Ovary (tissue), 9 donors: ENCODE results near the gene PRELID3B. TPM values are rescaled to one million over a fixed set of nuclear protein-coding genes. Genes with fewer than 3 reads are reported as not detected.
A peak's percentile ranks its signal among the peaks of the same experiment; 100 is the strongest.

ENCODE experiments used
- DNase-seq, 5 donors: peaks; one replicate each; pipeline ENCODE4 v3.0.0-alpha.2; 2019 to 2020
- H3K27ac ChIP-seq, 2 donors: fragments of 200-600 bp; one replicate each; pipeline versions ENCODE4 v1.5.1 to v1.8.0; 2019 to 2022
- H3K27me3 ChIP-seq: fragments of 200-600 bp; one replicate; pipeline ENCODE4 v1.8.0; 2022
- H3K36me3 ChIP-seq: fragments of 200-600 bp; sonication (generic); one replicate; pipeline ENCODE4 v1.5.1; 2019
- H3K4me1 ChIP-seq: one replicate; pipeline ENCODE4 v1.8.1; 2013; ENCODE audit warnings: mild to moderate bottlenecking, moderate library complexity; ENCODE audit not compliant: insufficient read depth
- H3K4me3 ChIP-seq: fragments of 200-600 bp; sonication (generic); one replicate; pipeline ENCODE4 v1.5.1; 2017
- H3K9me3 ChIP-seq, 2 donors: fragments of 200-600 bp in 1 of 2; sonication (generic) in 1 of 2; one replicate each; pipeline versions ENCODE4 v1.5.1 to v1.8.1; 2013 to 2019; ENCODE audit warnings: mild to moderate bottlenecking in 1 of 2, moderate library complexity in 1 of 2
- EP300 ChIP-seq: sonication (generic); formaldehyde crosslinking; IDR thresholded peaks from one replicate; pipeline ENCODE4 v1.6.1; 2017; ENCODE audit warnings: antibody characterized with exemption
- POLR2A ChIP-seq: fragments of 450-650 bp; IDR thresholded peaks from one replicate; pipeline ENCODE4 v1.6.1; 2017; ENCODE audit warnings: antibody characterized with exemption, mild to moderate bottlenecking, moderate library complexity
- WGBS, 3 donors: extraction: QIAGEN DNeasy Blood & Tissue Kit in 1 of 3; methylation state at CpG; one replicate each; pipeline versions ENCODE4 v1.1.5 to v1.1.7; 2013 to 2017; 5-methylcytosine and 5-hydroxymethylcytosine counted together
- intact Hi-C, 4 donors: fragments of 100-400 bp; cut with DNase I; formaldehyde crosslinking; loops; one replicate each; pipeline versions ENCODE4 v1.11.0 to v1.15.1; 2022 to 2023
- polyA plus RNA-seq, 2 donors: library from polyadenylated mRNA; stranded (reverse); fragments of 200-250 nt in 1 of 2; fragments of 350-450 nt in 1 of 2; fragmentation: Illumina TruSeq in 1 of 2; extraction: RNeasy Lipid Tissue Mini Kit (QIAGEN cat#74804) in 1 of 2; gene quantifications; one replicate each; pipeline ENCODE4 v1.2.3, GENCODE V29; 2013 to 2014
- total RNA-seq, 7 donors: library from RNA; depleted of rRNA in 2 of 7; stranded (reverse); fragments of >200 nt in 2 of 7; fragmentation: NEBNext Ultra II Directional in 3 of 7; extraction: Animal tissue kit (Norgen Biotek cat#: 25700) in 3 of 7; gene quantifications; one replicate each; pipeline versions ENCODE4 v1.1.0 to v1.2.4, GENCODE V29; 2016 to 2023
- TF ChIP-seq, protein P1 (sequence below), 3 donors: fragments of 450-650 bp in 2 of 3; fragments of 200-600 bp in 1 of 3; IDR thresholded peaks; one replicate each; pipeline versions ENCODE4 v1.5.1 to v1.8.0; 2016 to 2022; ENCODE audit warnings: antibody characterized with exemption in 3 of 3, mild to moderate bottlenecking in 1 of 3
- donor health status: DM: no; HTN: no; CAD: no; lungs with moderate emphysema.
- donor health status: DM: no; HTN: no; CAD: no.
- donor health status: Bipolar disorder and iron deficiency.
- donor health status: DM: yes; HTN: yes; CAD: no.
- donor health status: DM: no; HTN: no; CAD: no.
- donor health status: DM: yes; HTN: yes; CAD: no.

Gene PRELID3B
- total and polyA plus RNA-seq, 9 donors, result 16.8 to 40.8 (median 29.2) TPM

DNA sequence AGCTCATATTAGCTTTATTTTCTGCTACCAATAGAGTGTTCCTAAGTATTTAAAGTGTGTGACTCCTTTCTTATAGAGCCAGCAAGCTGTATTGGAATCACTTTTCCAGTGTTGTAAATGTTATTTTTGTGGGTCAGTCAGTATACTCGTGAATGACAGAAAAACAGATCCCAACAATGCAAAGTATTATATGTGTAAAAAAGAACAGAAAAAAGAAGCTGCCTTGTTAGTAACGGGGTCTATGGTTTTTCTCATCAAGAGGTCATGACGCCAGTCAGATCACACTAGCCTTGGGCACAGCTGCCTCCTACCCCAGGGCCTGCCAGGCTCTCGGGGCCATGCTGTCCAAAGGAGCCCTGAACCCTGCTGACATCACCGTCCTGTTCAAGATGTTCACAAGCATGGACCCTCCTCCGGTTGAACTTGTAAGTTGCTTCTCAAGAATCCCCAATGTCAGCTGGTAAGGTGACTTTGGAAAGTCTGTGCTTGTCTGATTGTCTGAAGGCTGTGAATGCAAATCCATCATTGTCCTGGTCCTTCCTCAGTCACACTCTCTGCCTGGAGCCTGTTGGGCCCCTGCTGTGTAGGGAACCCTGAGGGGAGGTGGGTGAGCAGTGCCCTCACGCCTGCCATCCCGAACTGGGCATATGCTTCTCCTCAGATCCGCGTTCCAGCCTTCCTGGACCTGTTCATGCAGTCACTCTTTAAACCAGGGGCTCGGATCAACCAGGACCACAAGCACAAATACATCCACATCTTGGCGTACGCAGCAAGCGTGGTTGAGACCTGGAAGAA is 51.7 kb downstream of the PRELID3B start:
- H3K36me3 ChIP-seq, result no peaks in the 10 kb centered on the region
- 77 to 83% (median 82%) methylated on average over 14 of the region's 14 CpGs for WGBS, 3 donors
- TF ChIP-seq EP300 (no peak), POLR2A (no peak)
- TF ChIP-seq, protein P1, sequence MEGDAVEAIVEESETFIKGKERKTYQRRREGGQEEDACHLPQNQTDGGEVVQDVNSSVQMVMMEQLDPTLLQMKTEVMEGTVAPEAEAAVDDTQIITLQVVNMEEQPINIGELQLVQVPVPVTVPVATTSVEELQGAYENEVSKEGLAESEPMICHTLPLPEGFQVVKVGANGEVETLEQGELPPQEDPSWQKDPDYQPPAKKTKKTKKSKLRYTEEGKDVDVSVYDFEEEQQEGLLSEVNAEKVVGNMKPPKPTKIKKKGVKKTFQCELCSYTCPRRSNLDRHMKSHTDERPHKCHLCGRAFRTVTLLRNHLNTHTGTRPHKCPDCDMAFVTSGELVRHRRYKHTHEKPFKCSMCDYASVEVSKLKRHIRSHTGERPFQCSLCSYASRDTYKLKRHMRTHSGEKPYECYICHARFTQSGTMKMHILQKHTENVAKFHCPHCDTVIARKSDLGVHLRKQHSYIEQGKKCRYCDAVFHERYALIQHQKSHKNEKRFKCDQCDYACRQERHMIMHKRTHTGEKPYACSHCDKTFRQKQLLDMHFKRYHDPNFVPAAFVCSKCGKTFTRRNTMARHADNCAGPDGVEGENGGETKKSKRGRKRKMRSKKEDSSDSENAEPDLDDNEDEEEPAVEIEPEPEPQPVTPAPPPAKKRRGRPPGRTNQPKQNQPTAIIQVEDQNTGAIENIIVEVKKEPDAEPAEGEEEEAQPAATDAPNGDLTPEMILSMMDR (IDR thresholded peaks at IDR 0.05), result no peak

DNA sequence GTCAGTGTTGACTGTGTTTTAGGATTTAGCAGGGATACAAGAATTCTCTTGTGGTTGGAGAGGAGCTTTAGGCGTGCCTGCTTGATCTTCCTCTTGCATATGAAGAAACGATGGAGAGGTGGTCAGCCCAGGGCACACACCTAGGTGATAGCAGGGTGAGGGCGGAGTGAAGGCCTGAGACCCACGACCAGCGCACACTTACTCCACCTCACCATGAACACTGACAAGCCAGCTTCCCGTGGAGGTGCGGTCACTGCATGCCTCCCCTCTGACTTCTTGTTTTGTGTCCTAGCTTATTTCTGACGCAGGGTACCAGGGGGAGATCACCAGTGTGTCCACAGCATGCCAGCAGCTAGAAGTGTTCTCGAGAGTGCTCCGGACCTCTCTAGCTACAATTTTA is 53.4 kb downstream of the PRELID3B start:
- H3K36me3 ChIP-seq, result no peaks in the 10 kb centered on the region
- 88 to 93% (median 91%) methylated on average over 10 of the region's 10 CpGs for WGBS, 3 donors
- DNase-seq, result no peak

More for the DNA sequence above, 51.7 kb downstream of the PRELID3B start:
- H3K27me3 ChIP-seq, result no peaks in the 10 kb centered on the region
- H3K9me3 ChIP-seq, result no peaks in the 10 kb centered on the region
- no peak for DNase-seq
- no peak overlapping the region for H3K4me3 ChIP-seq
- H3K4me1 ChIP-seq, result no peaks in the 10 kb centered on the region
- intact Hi-C loops, result no loop called here
- no peak overlapping the region for H3K27ac ChIP-seq

DNA sequence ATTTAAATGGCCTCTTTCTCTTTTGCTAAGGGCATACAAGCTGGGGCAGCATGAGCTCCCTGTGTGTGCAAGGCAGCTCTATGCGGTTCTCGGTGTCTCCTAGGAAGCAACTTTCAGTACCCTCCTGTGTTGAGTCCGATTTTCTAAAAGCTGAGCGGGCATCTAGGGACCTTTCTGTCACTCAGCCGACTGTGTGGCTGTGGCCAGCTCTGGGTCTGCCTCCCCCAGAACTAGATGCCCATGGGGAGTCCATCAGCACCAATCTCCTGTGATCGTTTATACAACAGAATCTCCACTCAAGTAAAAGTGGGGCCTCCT is 54.1 kb downstream of the PRELID3B start:
- Histone ChIP-seq H3K36me3 (no peaks in the 10 kb centered on the region), H3K27ac (no peak overlapping the region), H3K4me3 (no peak overlapping the region), H3K27me3 (no peaks in the 10 kb centered on the region), H3K4me1 (no peaks in the 10 kb centered on the region), H3K9me3 (no peaks in the 10 kb centered on the region)
- DNase-seq, result peak in 1 of 5 donors; percentile 1
- TF ChIP-seq, protein P1 (IDR thresholded peaks at IDR 0.05), result no peak
- TF ChIP-seq EP300 (no peak), POLR2A (no peak)
- intact Hi-C loops, result no loop called here
- WGBS, 3 donors, result 83 to 85% (median 84%) methylated on average over 6 of the region's 6 CpGs

More for the DNA sequence above, 53.4 kb downstream of the PRELID3B start:
- no peak for TF ChIP-seq POLR2A
- TF ChIP-seq, protein P1 (IDR thresholded peaks at IDR 0.05), result no peak
- TF ChIP-seq EP300, result no peak
- intact Hi-C loops, result no loop called here
- H3K9me3 ChIP-seq, result no peaks in the 10 kb centered on the region
- no peaks in the 10 kb centered on the region for H3K4me1 ChIP-seq
- no peaks in the 10 kb centered on the region for H3K27me3 ChIP-seq
- H3K27ac ChIP-seq, result no peak overlapping the region
- no peak overlapping the region for H3K4me3 ChIP-seq

DNA sequence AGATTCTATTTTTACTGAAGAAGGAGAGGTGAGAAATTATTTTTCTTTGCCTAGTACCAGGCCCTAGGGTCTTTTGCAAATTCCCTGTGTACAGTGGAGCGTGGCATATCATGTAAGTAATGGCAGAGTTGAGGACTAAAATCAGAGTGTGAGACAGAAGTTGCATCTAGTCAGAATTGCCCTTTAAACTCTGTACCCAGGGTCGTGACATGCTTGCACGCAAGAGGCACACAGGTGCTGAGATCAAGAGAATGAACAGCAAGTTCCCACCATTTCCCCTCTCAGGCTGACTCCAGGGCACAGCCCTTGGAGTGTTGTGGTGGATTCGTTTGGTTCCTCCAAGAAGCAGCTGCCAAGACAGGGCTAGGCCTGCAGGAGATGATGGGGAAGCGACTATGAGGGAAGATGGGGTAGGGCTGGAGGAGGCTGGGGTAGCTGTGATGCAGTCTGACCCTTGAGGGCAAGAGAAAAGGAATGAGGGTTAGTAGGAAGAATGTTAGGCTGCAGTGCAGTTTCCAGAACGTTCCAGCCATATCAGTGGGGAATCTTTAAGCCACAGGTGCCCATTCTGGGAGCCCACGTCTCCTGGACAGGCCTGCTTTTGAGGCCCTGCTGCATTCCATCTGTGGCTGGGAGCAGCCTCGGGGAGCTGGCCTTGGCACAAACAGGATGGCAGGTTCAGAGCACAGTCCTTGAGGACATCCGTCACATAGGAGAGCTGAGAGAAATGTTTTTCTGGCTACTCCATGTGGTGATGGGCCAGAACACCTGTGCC is 54.6 kb downstream of the PRELID3B start:
- H3K27ac ChIP-seq, result no peak overlapping the region

More for the DNA sequence above, 54.6 kb downstream of the PRELID3B start:
- H3K4me1 ChIP-seq, result no peaks in the 10 kb centered on the region
- H3K36me3 ChIP-seq, result no peaks in the 10 kb centered on the region
- H3K27me3 ChIP-seq, result no peaks in the 10 kb centered on the region
- 83 to 88% (median 87%) methylated on average over 9 of the region's 9 CpGs for WGBS, 3 donors
- peak in 1 of 5 donors; percentile 6 for DNase-seq
- no peak for TF ChIP-seq EP300
- TF ChIP-seq POLR2A, result no peak
- TF ChIP-seq, protein P1 (IDR thresholded peaks at IDR 0.05), result no peak
- intact Hi-C loops, result no loop called here
- no peak overlapping the region for H3K4me3 ChIP-seq
- no peaks in the 10 kb centered on the region for H3K9me3 ChIP-seq
